Sigmoid colon (tissue), 4 donors: ENCODE results near the gene PSMC1.

Experiments
- EP300 ChIP-seq, 4 donors: sonication (generic); formaldehyde crosslinking; IDR thresholded peaks; one replicate each; pipeline ENCODE4 v1.6.1; 2017; ENCODE audit warnings: antibody characterized with exemption in 4 of 4
- POLR2A ChIP-seq, 2 donors: fragments of 450-650 bp; IDR thresholded peaks; one replicate each; pipeline ENCODE4 v1.6.1; 2016; ENCODE audit warnings: antibody characterized with exemption in 2 of 2, mild to moderate bottlenecking in 2 of 2, moderate library complexity in 2 of 2
- TF ChIP-seq, protein P1 (sequence below), 4 experiments: fragments of 450-650 bp in 3 of 4; fragments of 200-600 bp in 1 of 4; IDR thresholded peaks; one replicate each; pipeline ENCODE4 v1.5.1; 2016 to 2019; ENCODE audit warnings: antibody characterized with exemption in 4 of 4, mild to moderate bottlenecking in 3 of 4, moderate library complexity in 2 of 4

DNA sequence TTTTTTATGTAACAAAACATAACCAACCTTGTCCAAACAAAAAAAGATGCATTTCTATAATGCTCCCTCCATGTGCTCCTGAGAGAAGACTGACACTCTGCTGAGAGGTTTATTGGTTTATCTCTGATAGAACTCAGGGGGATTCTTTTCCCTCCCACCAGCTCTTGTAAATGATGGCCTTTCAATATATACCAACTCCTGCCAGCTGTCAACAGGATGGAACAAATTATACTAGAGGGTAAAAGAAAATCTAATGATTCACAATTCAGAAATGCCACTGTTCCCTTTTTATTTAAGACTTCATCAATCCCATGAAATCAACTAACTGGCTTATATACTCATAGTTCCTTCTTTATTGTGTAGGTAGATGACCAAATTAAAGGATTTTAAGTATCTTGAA lies 25.4 kb downstream of the PSMC1 start:
- TF ChIP-seq POLR2A (IDR thresholded peaks at IDR 0.05): no peak
- TF ChIP-seq, protein P1, sequence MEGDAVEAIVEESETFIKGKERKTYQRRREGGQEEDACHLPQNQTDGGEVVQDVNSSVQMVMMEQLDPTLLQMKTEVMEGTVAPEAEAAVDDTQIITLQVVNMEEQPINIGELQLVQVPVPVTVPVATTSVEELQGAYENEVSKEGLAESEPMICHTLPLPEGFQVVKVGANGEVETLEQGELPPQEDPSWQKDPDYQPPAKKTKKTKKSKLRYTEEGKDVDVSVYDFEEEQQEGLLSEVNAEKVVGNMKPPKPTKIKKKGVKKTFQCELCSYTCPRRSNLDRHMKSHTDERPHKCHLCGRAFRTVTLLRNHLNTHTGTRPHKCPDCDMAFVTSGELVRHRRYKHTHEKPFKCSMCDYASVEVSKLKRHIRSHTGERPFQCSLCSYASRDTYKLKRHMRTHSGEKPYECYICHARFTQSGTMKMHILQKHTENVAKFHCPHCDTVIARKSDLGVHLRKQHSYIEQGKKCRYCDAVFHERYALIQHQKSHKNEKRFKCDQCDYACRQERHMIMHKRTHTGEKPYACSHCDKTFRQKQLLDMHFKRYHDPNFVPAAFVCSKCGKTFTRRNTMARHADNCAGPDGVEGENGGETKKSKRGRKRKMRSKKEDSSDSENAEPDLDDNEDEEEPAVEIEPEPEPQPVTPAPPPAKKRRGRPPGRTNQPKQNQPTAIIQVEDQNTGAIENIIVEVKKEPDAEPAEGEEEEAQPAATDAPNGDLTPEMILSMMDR (IDR thresholded peaks at IDR 0.05): no peak
- no peak for TF ChIP-seq EP300 (IDR thresholded peaks at IDR 0.05)
